Rectal smooth muscle tissue (tissue), 1 donor: ENCODE data around the gene PRKX.
"Not testable (repeated sequence)": the region's sequence is repeated elsewhere in the genome, so short reads cannot be mapped to it uniquely, and the experiment has no call there.

Experiments
- H3K27ac ChIP-seq: one replicate; pipeline ENCODE4 v1.7.0; 2013; ENCODE audit warnings: low read depth, low read length, inconsistent platforms
- H3K27me3 ChIP-seq: one replicate; pipeline ENCODE4 v1.7.0; 2013; ENCODE audit warnings: low read length; ENCODE audit not compliant: control insufficient read depth, insufficient read depth
- H3K36me3 ChIP-seq: one replicate; pipeline ENCODE4 v1.7.0; 2013; ENCODE audit warnings: low read length; ENCODE audit not compliant: control insufficient read depth, insufficient read depth
- H3K4me1 ChIP-seq: one replicate; pipeline ENCODE4 v1.7.0; 2013; ENCODE audit warnings: low read length; ENCODE audit not compliant: control insufficient read depth, insufficient read depth
- H3K4me3 ChIP-seq: one replicate; pipeline ENCODE4 v1.7.0; 2013; ENCODE audit warnings: low read length
- H3K9ac ChIP-seq: one replicate; pipeline ENCODE4 v1.7.0; 2013; ENCODE audit warnings: low read length

Gene PRKX

DNA sequence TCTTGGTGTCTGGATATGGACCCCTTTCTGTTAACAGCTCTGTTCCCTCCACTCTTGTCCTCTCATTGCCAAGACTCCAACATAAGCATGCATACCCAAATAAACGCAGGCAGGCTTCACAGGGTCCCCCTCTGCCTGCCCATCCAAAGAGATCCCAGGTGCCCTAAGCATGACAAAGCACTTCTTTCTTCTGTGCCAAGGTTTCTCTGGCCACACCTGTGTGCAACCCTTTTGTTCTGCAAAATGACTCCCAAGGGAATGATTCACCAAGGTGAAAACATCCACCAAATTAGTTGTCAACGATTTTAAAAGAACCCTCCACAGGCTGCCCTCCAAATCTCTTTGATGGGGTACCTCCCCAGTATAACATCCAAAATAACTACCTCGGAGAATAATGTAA, 11.4 kb downstream of the PRKX start:
- H3K36me3 ChIP-seq, H3K4me1 ChIP-seq, H3K27me3 ChIP-seq, H3K27ac ChIP-seq, H3K4me3 ChIP-seq, H3K9ac ChIP-seq: not testable (repeated sequence)

DNA sequence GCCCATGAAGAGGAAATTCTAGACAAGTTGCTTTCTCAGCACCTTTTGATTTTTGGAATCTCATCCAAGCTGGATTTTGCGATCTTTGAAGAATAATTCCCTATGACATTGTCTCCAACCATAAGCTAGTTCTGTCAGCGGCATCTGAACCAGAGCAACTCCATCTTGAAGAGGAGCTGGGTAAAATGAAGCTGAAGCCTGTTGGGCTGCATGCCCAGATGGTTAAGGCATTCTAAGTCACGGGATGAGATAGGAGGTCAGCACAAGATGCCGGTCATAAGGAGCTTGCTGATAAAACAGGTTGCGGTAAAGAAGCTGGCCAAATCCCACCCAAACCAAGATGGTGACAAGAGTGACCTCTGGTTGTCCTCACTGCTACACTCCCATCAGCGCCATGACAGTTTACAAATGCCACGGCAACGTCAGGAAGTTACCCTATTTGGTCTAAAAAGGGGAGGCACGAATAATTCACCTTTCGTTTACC, 12.0 kb downstream of the PRKX start:
- not testable (repeated sequence) for H3K27me3 ChIP-seq, H3K9ac ChIP-seq, H3K4me1 ChIP-seq, H3K27ac ChIP-seq, H3K36me3 ChIP-seq, H3K4me3 ChIP-seq

DNA sequence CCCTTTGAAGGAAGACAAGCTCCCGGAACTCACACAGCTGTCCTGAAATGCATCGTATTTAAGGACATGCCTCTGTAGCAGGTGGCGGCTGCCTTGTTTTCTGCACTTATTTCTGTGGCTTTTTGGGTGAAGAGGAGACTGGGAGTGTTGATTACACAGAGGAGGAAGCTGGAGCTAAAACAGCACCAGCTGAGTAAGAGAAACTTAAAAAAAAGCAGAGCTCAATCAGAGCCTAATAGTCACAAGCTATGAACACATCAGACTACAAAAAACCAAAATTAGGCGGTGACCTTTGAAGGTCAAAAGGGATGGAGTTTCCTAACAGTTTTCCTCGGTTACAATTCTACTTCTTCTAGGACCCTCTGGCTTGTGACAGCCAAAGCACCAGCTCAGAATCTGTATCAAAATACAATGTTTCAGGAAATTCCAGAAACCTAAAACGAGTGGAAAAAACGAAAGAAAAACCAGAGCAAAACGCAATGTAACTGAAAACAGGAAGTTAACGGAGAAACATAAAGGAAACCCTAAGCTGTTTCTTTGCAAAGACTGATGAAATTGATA, 13.5 kb downstream of the PRKX start:
- H3K27me3 ChIP-seq: no peaks in the 10 kb centered on the region
- H3K9ac ChIP-seq: no peak overlapping the region
- H3K4me3 ChIP-seq: peak overlapping the region; percentile 35

DNA sequence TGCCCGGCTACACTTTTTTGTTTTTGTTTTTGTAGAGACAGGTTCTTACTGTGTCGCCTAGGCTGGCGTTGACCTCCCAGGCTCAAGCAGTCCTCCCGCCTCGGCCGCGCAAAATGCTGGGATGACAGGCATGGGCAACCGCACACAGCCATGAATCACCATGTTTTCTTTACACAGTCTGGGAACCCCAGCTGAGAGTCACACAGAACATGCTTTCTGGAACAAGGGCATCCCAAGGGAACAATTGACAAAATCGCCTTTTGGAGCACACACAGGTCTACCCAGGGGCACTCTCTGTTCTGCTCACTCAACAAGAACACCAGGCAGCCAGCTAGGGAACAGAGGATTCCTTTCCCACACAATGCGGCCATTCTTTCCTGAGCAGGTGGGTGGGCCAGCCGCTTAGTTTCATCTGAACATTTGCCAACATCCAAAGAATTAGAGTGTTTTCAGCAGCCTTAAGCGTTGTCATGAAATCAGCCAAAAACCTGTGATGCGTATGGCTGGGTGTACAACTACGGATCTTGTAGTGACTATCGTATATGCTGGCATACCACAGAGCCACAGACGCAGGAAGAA, 15.7 kb downstream of the PRKX start:
- Histone ChIP-seq H3K27me3 (no peaks in the 10 kb centered on the region), H3K27ac (no peak overlapping the region), H3K4me1 (no peaks in the 10 kb centered on the region), H3K36me3 (no peaks in the 10 kb centered on the region), H3K4me3 (no peak overlapping the region), H3K9ac (no peak overlapping the region)

More for the DNA sequence above, 13.5 kb downstream of the PRKX start:
- Histone ChIP-seq H3K27ac (peak overlapping the region; percentile 44), H3K4me1 (no peaks in the 10 kb centered on the region), H3K36me3 (no peaks in the 10 kb centered on the region)

DNA sequence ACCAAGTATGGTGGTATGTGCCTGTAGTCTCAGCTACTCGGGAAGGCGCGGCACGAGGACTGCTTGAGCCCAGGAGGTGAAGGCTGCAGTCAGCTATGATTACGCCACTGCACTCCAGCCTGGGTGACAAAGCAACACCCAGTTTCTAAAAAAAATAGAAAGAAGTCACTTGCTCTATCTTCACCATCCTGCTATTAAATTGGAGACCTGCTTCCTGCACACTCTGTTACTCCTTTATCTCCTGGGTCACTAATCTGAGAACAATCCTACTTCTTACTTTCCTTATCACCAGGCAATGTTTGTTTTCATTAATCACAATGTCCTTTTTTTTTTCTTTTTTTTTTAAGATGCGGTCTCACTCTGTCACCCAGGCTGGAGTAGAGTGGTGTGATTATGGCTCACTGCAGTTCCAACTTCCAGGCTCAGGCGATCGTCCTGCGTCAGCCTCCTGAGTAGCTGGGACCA, 16.2 kb downstream of the PRKX start:
- H3K27me3 ChIP-seq: no peaks in the 10 kb centered on the region
- H3K4me3 ChIP-seq: no peak overlapping the region
- no peak overlapping the region for H3K27ac ChIP-seq
- no peaks in the 10 kb centered on the region for H3K4me1 ChIP-seq
- no peak overlapping the region for H3K9ac ChIP-seq
- H3K36me3 ChIP-seq: no peaks in the 10 kb centered on the region

DNA sequence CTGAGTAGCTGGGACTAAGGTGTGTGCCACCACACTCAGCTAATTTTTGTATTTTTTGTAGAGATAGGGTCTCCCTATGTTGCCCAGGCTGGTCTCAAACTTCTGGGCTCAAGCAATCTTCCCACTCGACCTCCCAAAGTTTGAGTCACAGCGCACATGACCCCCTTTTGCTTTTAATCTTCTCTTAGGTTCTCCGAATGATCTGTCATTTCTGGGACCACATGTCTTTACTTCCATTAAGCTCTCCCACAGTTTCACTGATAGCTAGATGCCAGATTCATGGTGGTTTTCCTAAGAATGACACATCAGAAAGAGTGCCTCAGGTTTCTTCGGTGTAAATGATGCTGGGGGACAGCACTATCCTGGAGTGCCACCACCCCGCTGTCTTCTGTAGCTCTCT, 17.9 kb downstream of the PRKX start:
- Histone ChIP-seq H3K4me1 (no peaks in the 10 kb centered on the region), H3K36me3 (no peaks in the 10 kb centered on the region), H3K9ac (no peak overlapping the region), H3K27ac (no peak overlapping the region), H3K27me3 (no peaks in the 10 kb centered on the region), H3K4me3 (no peak overlapping the region)

DNA sequence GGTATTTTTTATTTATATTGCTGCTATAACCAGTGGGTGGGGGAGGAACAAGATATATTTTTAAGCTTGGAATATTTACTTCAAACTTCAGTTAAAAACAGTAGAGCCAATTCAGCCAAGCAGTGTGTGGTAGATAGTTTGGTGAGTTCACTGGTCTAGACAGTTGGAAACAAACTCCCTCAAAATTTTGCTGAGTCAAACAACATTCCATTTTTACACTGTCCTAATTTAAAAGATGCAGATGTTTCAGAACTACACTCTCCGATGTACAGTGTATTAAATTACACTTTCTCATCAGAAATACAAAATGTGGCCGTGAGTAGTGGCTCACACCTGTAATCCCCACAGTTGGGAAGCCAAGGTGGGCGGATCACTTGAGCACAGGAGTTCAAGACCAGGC, 23.3 kb downstream of the PRKX start:
- Histone ChIP-seq H3K27me3 (no peaks in the 10 kb centered on the region), H3K36me3 (no peaks in the 10 kb centered on the region), H3K9ac (no peak overlapping the region), H3K4me1 (no peaks in the 10 kb centered on the region), H3K27ac (no peak overlapping the region), H3K4me3 (no peak overlapping the region)

DNA sequence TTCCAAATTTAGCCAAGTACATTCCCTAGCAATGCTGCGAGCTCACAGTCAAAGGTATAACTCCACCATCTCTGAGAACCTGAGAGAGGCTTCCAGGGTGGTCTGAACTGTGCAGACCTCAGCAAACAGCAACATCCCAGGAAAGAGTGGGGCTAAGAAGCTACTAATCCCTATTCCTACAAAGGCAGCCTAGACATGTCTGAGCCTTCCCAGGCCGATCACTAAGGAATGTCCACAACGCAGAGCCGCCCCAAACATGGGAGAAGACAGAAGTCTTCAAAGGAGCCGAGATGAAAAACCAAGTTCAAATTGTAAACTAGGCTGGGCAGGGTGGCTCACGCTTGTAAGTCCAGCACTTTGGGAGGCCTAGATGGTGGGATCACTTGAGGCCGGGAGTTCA, 30.2 kb downstream of the PRKX start:
- H3K27ac ChIP-seq, H3K36me3 ChIP-seq, H3K4me3 ChIP-seq, H3K4me1 ChIP-seq, H3K9ac ChIP-seq, H3K27me3 ChIP-seq: not testable (repeated sequence)

DNA sequence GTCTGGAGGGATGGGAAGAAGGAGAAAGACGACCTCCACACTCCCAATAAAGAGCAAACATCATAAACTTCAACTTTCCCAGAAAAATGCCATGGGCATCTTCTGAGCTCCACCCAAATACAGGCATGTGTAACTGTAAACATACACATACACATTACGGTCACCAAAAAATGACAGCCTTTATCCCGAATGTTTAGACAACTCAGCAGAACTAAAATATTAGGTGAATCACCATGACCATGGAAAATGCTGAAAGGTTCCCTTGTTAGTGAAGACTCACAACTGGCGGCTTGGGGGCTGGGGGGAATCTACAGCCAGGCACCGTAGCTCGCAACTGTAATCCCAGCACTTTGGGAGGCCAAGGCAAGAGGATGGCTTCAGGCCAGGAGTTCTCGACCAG, 33.0 kb downstream of the PRKX start:
- Histone ChIP-seq H3K9ac (no peak overlapping the region), H3K27me3 (no peaks in the 10 kb centered on the region), H3K27ac (no peak overlapping the region), H3K36me3 (no peaks in the 10 kb centered on the region), H3K4me1 (no peaks in the 10 kb centered on the region), H3K4me3 (no peak overlapping the region)

DNA sequence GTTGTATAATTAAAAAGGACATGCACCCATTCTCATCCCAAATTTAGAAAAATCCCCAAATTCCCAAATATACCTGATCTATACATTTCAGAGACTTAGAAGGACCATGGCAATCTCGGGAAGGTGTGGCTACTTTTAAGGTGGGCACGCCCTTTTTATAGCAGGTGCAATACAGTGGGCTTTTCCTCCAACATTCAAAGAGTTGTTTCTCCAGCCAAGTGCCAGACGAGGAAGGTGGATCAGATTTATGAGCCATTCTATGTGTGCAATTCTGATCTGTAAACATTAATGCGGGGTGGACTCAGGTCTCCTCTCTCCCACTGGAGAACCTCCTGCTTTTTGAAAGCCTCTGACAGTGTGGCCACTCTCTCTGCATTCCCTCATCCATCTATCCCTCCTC, 33.8 kb downstream of the PRKX start:
- no peak overlapping the region for H3K4me3 ChIP-seq
- no peak overlapping the region for H3K27ac ChIP-seq
- H3K36me3 ChIP-seq: no peaks in the 10 kb centered on the region
- no peaks in the 10 kb centered on the region for H3K4me1 ChIP-seq
- H3K9ac ChIP-seq: no peak overlapping the region
- no peaks in the 10 kb centered on the region for H3K27me3 ChIP-seq

DNA sequence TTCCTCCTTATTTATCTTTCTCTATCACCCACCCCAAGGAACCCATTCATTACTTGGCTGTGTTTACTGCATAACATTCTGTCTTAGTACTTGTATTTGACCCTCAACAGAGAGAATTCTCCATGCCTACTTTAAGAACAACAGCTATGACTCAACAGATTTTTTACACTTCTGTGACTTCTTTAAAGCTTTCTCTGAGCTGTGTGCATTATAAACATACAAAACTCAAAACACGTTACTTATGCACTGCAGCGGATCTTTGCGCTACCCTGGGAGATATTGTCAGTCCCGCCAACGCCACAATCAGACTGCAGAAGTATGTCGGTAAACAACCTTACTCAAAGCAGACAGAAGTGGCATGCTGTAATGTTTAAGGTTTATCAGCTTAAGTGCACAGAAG, 35.1 kb downstream of the PRKX start:
- H3K36me3 ChIP-seq: no peaks in the 10 kb centered on the region
- H3K4me1 ChIP-seq: no peaks in the 10 kb centered on the region
- H3K27me3 ChIP-seq: no peaks in the 10 kb centered on the region
- H3K27ac ChIP-seq: no peak overlapping the region
- H3K9ac ChIP-seq: no peak overlapping the region
- no peak overlapping the region for H3K4me3 ChIP-seq

DNA sequence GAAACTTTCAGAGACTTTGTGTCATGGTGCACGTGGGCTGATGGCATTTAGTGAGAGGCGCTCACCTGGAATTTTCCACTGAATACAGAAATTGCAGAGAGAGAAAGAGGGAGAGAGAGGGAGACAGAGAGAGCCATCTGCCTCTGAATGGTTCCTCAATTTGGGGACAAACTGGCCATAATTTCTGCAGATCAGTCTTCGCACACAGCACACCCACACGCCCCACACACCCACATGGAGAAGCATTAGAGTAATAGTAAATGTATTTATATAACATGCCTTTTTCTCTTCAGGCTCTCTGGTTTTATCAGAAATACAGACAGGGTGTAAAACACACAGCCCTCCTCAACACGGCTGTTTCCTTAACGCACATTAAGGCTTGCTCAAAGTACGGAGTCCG, 38.6 kb downstream of the PRKX start:
- Histone ChIP-seq H3K9ac (no peak overlapping the region), H3K36me3 (peaks cover 3% of the 10 kb centered on the region), H3K27me3 (no peaks in the 10 kb centered on the region), H3K4me3 (no peak overlapping the region), H3K4me1 (no peaks in the 10 kb centered on the region), H3K27ac (no peak overlapping the region)

DNA sequence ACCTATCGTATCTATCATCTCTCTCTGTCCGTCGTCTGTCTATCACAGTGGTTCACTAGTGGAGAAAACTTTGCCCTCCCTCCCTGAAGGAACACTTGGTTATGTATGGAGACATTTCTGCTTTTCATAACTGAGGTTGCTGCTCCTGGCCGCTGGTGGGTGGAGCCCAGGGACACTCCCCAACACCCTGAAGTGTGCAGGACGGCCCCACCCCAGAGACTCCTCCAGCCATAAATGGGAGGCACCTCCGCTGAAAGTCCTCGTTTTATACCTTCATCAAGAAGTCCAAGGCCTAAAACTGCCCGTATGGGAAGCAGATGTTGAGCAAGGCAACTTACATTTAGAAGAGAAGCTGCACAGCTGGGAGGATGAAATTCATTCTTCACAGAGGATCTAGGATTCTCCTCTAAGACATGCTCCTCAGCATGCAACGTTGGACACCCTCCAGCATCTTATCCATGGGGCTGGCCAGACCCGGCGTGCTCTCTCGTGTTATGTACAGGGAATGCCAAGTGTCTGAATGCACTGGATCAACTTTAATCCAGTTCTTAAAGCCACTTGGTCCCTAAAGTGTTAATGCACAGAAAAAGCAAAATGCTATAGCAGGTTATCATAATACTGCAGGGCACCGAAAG, 43.5 kb downstream of the PRKX start:
- H3K4me1 ChIP-seq: no peaks in the 10 kb centered on the region
- no peak overlapping the region for H3K27ac ChIP-seq
- peaks cover 7% of the 10 kb centered on the region for H3K36me3 ChIP-seq
- no peaks in the 10 kb centered on the region for H3K27me3 ChIP-seq
- no peak overlapping the region for H3K4me3 ChIP-seq
- no peak overlapping the region for H3K9ac ChIP-seq
